ENCODE measurements around the gene IGSF6. TPM values are rescaled to one million over a fixed set of nuclear protein-coding genes. Genes with fewer than 3 reads are reported as not detected.
"Not testable (repeated sequence)": the region's sequence is repeated elsewhere in the genome, so short reads cannot be mapped to it uniquely, and the experiment has no call there.

Gene IGSF6
- total RNA-seq, 3 donors from 2014 or later: not detected

- Mint-ChIP-seq H3K36me3 (ENCODE audit: insufficient read depth) (no peaks in the 10 kb centered on the region), H3K27me3 (ENCODE audit: low read depth) (no peaks in the 10 kb centered on the region), H3K9me3 (no peaks in the 10 kb centered on the region), H3K4me3 (peak overlapping the region; percentile 77), H3K4me1 (ENCODE audit: low read depth) (peaks cover 54% of the 10 kb centered on the region)
- DNase-seq (peak; percentile 18), ATAC-seq (peak; percentile 67 to 73)
These were observed 7.1 kb downstream of the IGSF6 start for GRCh38 chr16:21645261-21645721.

GRCh38 chr16:21644674-21645073, 7.7 kb downstream of the IGSF6 start:
- peaks cover 54% of the 10 kb centered on the region for H3K4me1 Mint-ChIP-seq (ENCODE audit: low read depth)
- DNase-seq (no peak), ATAC-seq (no peak)
- H3K27me3 Mint-ChIP-seq (ENCODE audit: low read depth): no peaks in the 10 kb centered on the region
- H3K4me3 Mint-ChIP-seq: peak overlapping the region; percentile 77
- H3K36me3 Mint-ChIP-seq (ENCODE audit: insufficient read depth): no peaks in the 10 kb centered on the region
- H3K9me3 Mint-ChIP-seq: no peaks in the 10 kb centered on the region

GRCh38 chr16:21643785-21644184, 8.6 kb downstream of the IGSF6 start:
- Mint-ChIP-seq H3K9me3 (no peaks in the 10 kb centered on the region), H3K27me3 (ENCODE audit: low read depth) (no peaks in the 10 kb centered on the region), H3K4me3 (no peak overlapping the region), H3K36me3 (ENCODE audit: insufficient read depth) (no peaks in the 10 kb centered on the region), H3K4me1 (ENCODE audit: low read depth) (peaks cover 56% of the 10 kb centered on the region)
- DNase-seq: no peak
- no peak for ATAC-seq

- peaks cover 56% of the 10 kb centered on the region for H3K4me1 Mint-ChIP-seq (ENCODE audit: low read depth)
- H3K4me3 Mint-ChIP-seq: no peak overlapping the region
- H3K36me3 Mint-ChIP-seq (ENCODE audit: insufficient read depth): no peaks in the 10 kb centered on the region
- DNase-seq (no peak), ATAC-seq (no peak)
- H3K27me3 Mint-ChIP-seq (ENCODE audit: low read depth): no peaks in the 10 kb centered on the region
- H3K9me3 Mint-ChIP-seq: no peaks in the 10 kb centered on the region
These were observed 9.5 kb downstream of the IGSF6 start for GRCh38 chr16:21642861-21643260.

GRCh38 chr16:21641916-21642315, 10.5 kb downstream of the IGSF6 start:
- Mint-ChIP-seq H3K36me3 (ENCODE audit: insufficient read depth) (peaks cover 2% of the 10 kb centered on the region), H3K4me3 (no peak overlapping the region), H3K9me3 (no peaks in the 10 kb centered on the region), H3K27me3 (ENCODE audit: low read depth) (no peaks in the 10 kb centered on the region), H3K4me1 (ENCODE audit: low read depth) (peaks cover 52% of the 10 kb centered on the region)
- ATAC-seq (no peak), DNase-seq (no peak)

- no peak overlapping the region for H3K4me3 Mint-ChIP-seq
- H3K4me1 Mint-ChIP-seq (ENCODE audit: low read depth): peaks cover 33% of the 10 kb centered on the region
- DNase-seq: no peak
- H3K27me3 Mint-ChIP-seq (ENCODE audit: low read depth): no peaks in the 10 kb centered on the region
- peaks cover 15% of the 10 kb centered on the region for H3K36me3 Mint-ChIP-seq (ENCODE audit: insufficient read depth)
- no peaks in the 10 kb centered on the region for H3K9me3 Mint-ChIP-seq
- no peak for ATAC-seq
These were observed 12.9 kb downstream of the IGSF6 start for GRCh38 chr16:21639493-21639892.

- H3K4me1 Mint-ChIP-seq (ENCODE audit: low read depth): peaks cover 25% of the 10 kb centered on the region
- no peaks in the 10 kb centered on the region for H3K27me3 Mint-ChIP-seq (ENCODE audit: low read depth)
- ATAC-seq (peak; percentile 89 to 91), DNase-seq (no peak)
- peaks cover 15% of the 10 kb centered on the region for H3K36me3 Mint-ChIP-seq (ENCODE audit: insufficient read depth)
- H3K4me3 Mint-ChIP-seq: no peak overlapping the region
- H3K9me3 Mint-ChIP-seq: no peaks in the 10 kb centered on the region
These were observed 13.8 kb downstream of the IGSF6 start for GRCh38 chr16:21638573-21638975.

GRCh38 chr16:21637032-21637968, 15.1 kb downstream of the IGSF6 start:
- Mint-ChIP-seq H3K36me3 (ENCODE audit: insufficient read depth) (peaks cover 15% of the 10 kb centered on the region), H3K9me3 (no peaks in the 10 kb centered on the region), H3K4me1 (ENCODE audit: low read depth) (peaks cover 25% of the 10 kb centered on the region), H3K4me3 (no peak overlapping the region), H3K27me3 (ENCODE audit: low read depth) (no peaks in the 10 kb centered on the region)
- ATAC-seq (no peak), DNase-seq (no peak)

GRCh38 chr16:21635694-21636093, 16.7 kb downstream of the IGSF6 start:
- not testable (repeated sequence) for H3K9me3 Mint-ChIP-seq; DNase-seq; ATAC-seq; H3K4me3 Mint-ChIP-seq; H3K27me3 Mint-ChIP-seq (ENCODE audit: low read depth)
- Mint-ChIP-seq H3K36me3 (ENCODE audit: insufficient read depth) (peaks cover 15% of the 10 kb centered on the region), H3K4me1 (ENCODE audit: low read depth) (peaks cover 26% of the 10 kb centered on the region)

- Mint-ChIP-seq H3K9me3 (no peaks in the 10 kb centered on the region), H3K36me3 (ENCODE audit: insufficient read depth) (peaks cover 20% of the 10 kb centered on the region), H3K4me3 (no peak overlapping the region), H3K27me3 (ENCODE audit: low read depth) (no peaks in the 10 kb centered on the region), H3K4me1 (ENCODE audit: low read depth) (peaks cover 24% of the 10 kb centered on the region)
- ATAC-seq (no peak), DNase-seq (no peak)
These were observed 18.2 kb downstream of the IGSF6 start for GRCh38 chr16:21634216-21634615.

- H3K27me3 Mint-ChIP-seq (ENCODE audit: low read depth); H3K9me3 Mint-ChIP-seq; H3K4me3 Mint-ChIP-seq; H3K4me1 Mint-ChIP-seq (ENCODE audit: low read depth); DNase-seq; ATAC-seq: not testable (repeated sequence)
- H3K36me3 Mint-ChIP-seq (ENCODE audit: insufficient read depth): peaks cover 35% of the 10 kb centered on the region
These were observed 20.3 kb downstream of the IGSF6 start for GRCh38 chr16:21631951-21632575.

- H3K4me3 Mint-ChIP-seq; DNase-seq; ATAC-seq; H3K27me3 Mint-ChIP-seq (ENCODE audit: low read depth); H3K9me3 Mint-ChIP-seq: not testable (repeated sequence)
- Mint-ChIP-seq H3K36me3 (ENCODE audit: insufficient read depth) (peaks cover 40% of the 10 kb centered on the region), H3K4me1 (ENCODE audit: low read depth) (peaks cover 14% of the 10 kb centered on the region)
These were observed 21.0 kb downstream of the IGSF6 start for GRCh38 chr16:21631376-21631775.

- not testable (repeated sequence) for H3K27me3 Mint-ChIP-seq (ENCODE audit: low read depth); H3K9me3 Mint-ChIP-seq; ATAC-seq; H3K4me3 Mint-ChIP-seq; DNase-seq
- Mint-ChIP-seq H3K36me3 (ENCODE audit: insufficient read depth) (peaks cover 39% of the 10 kb centered on the region), H3K4me1 (ENCODE audit: low read depth) (peaks cover 17% of the 10 kb centered on the region)
These were observed 21.5 kb downstream of the IGSF6 start for GRCh38 chr16:21630866-21631265.

GRCh38 chr16:21629616-21630539, 22.5 kb downstream of the IGSF6 start:
- not testable (repeated sequence) for ATAC-seq; H3K27me3 Mint-ChIP-seq (ENCODE audit: low read depth); DNase-seq; H3K4me3 Mint-ChIP-seq; H3K9me3 Mint-ChIP-seq
- H3K36me3 Mint-ChIP-seq (ENCODE audit: insufficient read depth): peaks cover 35% of the 10 kb centered on the region
- peaks cover 23% of the 10 kb centered on the region for H3K4me1 Mint-ChIP-seq (ENCODE audit: low read depth)

All from activated T-cell treated with anti-CD3 and anti-CD28 coated beads, Interleukin-2, amount 50 U/mL, for 4 hours (primary cell).